Right lung (tissue), 5 donors: ENCODE measurements around the gene FN1. TPM values are rescaled to one million over a fixed set of nuclear protein-coding genes. Genes with fewer than 3 reads are reported as not detected.
A peak's percentile ranks its signal among the peaks of the same experiment; 100 is the strongest.

ENCODE experiments used
- DNase-seq, 2 donors: peaks; one replicate each; pipeline ENCODE4 v3.0.0-alpha.2; 2013
- polyA plus RNA-seq, 5 donors: library from polyadenylated mRNA; unstranded; fragments of 120-200 nt; gene quantifications; one replicate each; pipeline versions ENCODE4 v1.2.1 to v1.2.3, GENCODE V29; 2013; ENCODE audit warnings: inconsistent platforms in 1 of 5, low replicate concordance in 1 of 5; ENCODE audit not compliant: insufficient read length in 5 of 5, insufficient read depth in 1 of 5

The FN1 gene
- polyA plus RNA-seq, 5 donors: 1,474 to 1,880 (median 1,700) TPM

- no peak for DNase-seq
Measured at GRCh38 chr2:215447673-215448081, 11.8 kb upstream of the FN1 start.

GRCh38 chr2:215447056-215447455 is 11.2 kb upstream of the FN1 start:
- DNase-seq: no peak

GRCh38 chr2:215442401-215442787 is 6.5 kb upstream of the FN1 start:
- DNase-seq: no peak

- no peak for DNase-seq
Measured at GRCh38 chr2:215441560-215442400, 5.9 kb upstream of the FN1 start.

GRCh38 chr2:215439980-215440512 is 4.2 kb upstream of the FN1 start:
- no peak for DNase-seq

- DNase-seq: no peak
Measured at GRCh38 chr2:215439404-215439803, 3.5 kb upstream of the FN1 start.

GRCh38 chr2:215437614-215438013 is 1.7 kb upstream of the FN1 start:
- DNase-seq: no peak

GRCh38 chr2:215436705-215437565 is 1.1 kb upstream of the FN1 start:
- peak; percentile 28 to 45 for DNase-seq

- DNase-seq: peak; percentile 56 to 60
Measured at GRCh38 chr2:215435280-215435869, 493 bp downstream of the FN1 start.

GRCh38 chr2:215434447-215435279 is 1.2 kb downstream of the FN1 start:
- peak; percentile 28 to 32 for DNase-seq

- DNase-seq: no peak
Measured at GRCh38 chr2:215432759-215433594, 2.9 kb downstream of the FN1 start.

GRCh38 chr2:215431778-215432758 is 3.8 kb downstream of the FN1 start:
- no peak for DNase-seq

- DNase-seq: no peak
Measured at GRCh38 chr2:215431290-215431689, 4.6 kb downstream of the FN1 start.

GRCh38 chr2:215430528-215431187 is 5.2 kb downstream of the FN1 start:
- DNase-seq: no peak

GRCh38 chr2:215429424-215429823 is 6.4 kb downstream of the FN1 start:
- DNase-seq: no peak

GRCh38 chr2:215428060-215428910 is 7.6 kb downstream of the FN1 start:
- DNase-seq: no peak

GRCh38 chr2:215427585-215427984 is 8.3 kb downstream of the FN1 start:
- no peak for DNase-seq
